PC-3 (cell line): ENCODE results near the gene MVK.

Experiments
- CTCF ChIP-seq: fragments of 300-600 bp; sonication (generic); conservative IDR thresholded peaks from 2 replicates; pipeline ENCODE4 v1.5.1; 2017; ENCODE audit warnings: antibody characterized with exemption, low read depth, mild to moderate bottlenecking, low read length
- EZH2phosphoT487 ChIP-seq: fragments of 300-600 bp; sonication (generic); IDR thresholded peaks from 2 replicates; pipeline ENCODE4 v1.6.1; 2018; ENCODE audit warnings: mild to moderate bottlenecking, antibody characterized with exemption, low read length, borderline replicate concordance

GRCh38 chr12:109545826-109546225 is 27.8 kb upstream of the MVK start:
- no peak for TF ChIP-seq EZH2phosphoT487
- TF ChIP-seq CTCF = no peak
